ENCODE data around the gene ARID1B. TPM values are rescaled to one million over a fixed set of nuclear protein-coding genes. Genes with fewer than 3 reads are reported as not detected.

Gene ARID1B
- total RNA-seq, 1 donor from 2014 or later, result 97.2 TPM

GRCh38 chr6:157116426-157116825 is 339.2 kb downstream of the ARID1B start:
- no peak for TF ChIP-seq CTCF (conservative IDR thresholded peaks at IDR 0.05)
- peaks cover 4% of the 10 kb centered on the region for H3K4me1 Mint-ChIP-seq (ENCODE audit: unreplicated experiment)
- H3K4me3 Mint-ChIP-seq, result no peak overlapping the region
- no peak overlapping the region for H3K27ac Mint-ChIP-seq
- DNase-seq (ENCODE audit: extremely low spot score, unreplicated experiment), result no peak
- peaks cover 4% of the 10 kb centered on the region for H3K9me3 Mint-ChIP-seq
- peaks cover 27% of the 10 kb centered on the region for H3K36me3 Mint-ChIP-seq
- H3K27me3 Mint-ChIP-seq, result no peaks in the 10 kb centered on the region

GRCh38 chr6:157117431-157118095 is 340.4 kb downstream of the ARID1B start:
- DNase-seq (ENCODE audit: extremely low spot score, unreplicated experiment), result no peak
- H3K9me3 Mint-ChIP-seq, result peaks cover 4% of the 10 kb centered on the region
- H3K4me1 Mint-ChIP-seq (ENCODE audit: unreplicated experiment), result peaks cover 4% of the 10 kb centered on the region
- no peaks in the 10 kb centered on the region for H3K27me3 Mint-ChIP-seq
- peaks cover 21% of the 10 kb centered on the region for H3K36me3 Mint-ChIP-seq
- no peak for TF ChIP-seq CTCF (conservative IDR thresholded peaks at IDR 0.05)
- no peak overlapping the region for H3K27ac Mint-ChIP-seq
- no peak overlapping the region for H3K4me3 Mint-ChIP-seq

DNA sequence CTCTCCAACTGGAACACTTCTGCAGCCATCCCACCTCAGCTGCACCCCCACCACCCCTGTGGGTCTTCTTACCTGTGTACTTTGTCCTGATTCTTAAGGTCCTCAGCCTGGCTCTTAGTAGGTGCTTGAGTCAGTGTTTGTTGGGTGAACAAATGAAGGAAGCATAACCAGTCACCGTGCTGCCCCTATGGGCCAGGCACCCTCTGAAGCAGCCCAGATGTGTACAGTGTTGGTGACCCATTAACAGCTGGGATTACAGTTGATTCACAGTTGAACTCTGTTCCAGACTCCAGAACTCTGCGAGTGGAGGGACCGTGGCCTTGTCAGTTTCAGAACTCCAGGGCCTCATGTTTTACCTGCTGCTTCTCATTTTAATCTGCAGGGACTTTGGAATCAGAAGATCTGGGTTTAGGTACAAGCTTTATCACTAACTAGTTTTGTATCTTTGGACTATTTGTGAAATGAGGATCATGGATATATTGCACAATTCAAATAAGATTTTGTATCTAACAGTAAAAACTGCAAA is 342.4 kb downstream of the ARID1B start:
- Mint-ChIP-seq H3K4me1 (ENCODE audit: unreplicated experiment) (peaks cover 8% of the 10 kb centered on the region), H3K9me3 (no peaks in the 10 kb centered on the region), H3K27me3 (no peaks in the 10 kb centered on the region), H3K36me3 (peaks cover 12% of the 10 kb centered on the region), H3K4me3 (no peak overlapping the region), H3K27ac (peak overlapping the region; percentile 61)
- DNase-seq (ENCODE audit: extremely low spot score, unreplicated experiment), result no peak
- no peak for TF ChIP-seq CTCF (conservative IDR thresholded peaks at IDR 0.05)

GRCh38 chr6:157120534-157121232 is 343.5 kb downstream of the ARID1B start:
- Mint-ChIP-seq H3K36me3 (peaks cover 6% of the 10 kb centered on the region), H3K27me3 (no peaks in the 10 kb centered on the region), H3K4me1 (ENCODE audit: unreplicated experiment) (peaks cover 16% of the 10 kb centered on the region), H3K27ac (peak overlapping the region; percentile 61), H3K4me3 (no peak overlapping the region), H3K9me3 (no peaks in the 10 kb centered on the region)
- TF ChIP-seq CTCF (conservative IDR thresholded peaks at IDR 0.05), result no peak
- no peak for DNase-seq (ENCODE audit: extremely low spot score, unreplicated experiment)

- Mint-ChIP-seq H3K9me3 (no peaks in the 10 kb centered on the region), H3K4me1 (ENCODE audit: unreplicated experiment) (peaks cover 20% of the 10 kb centered on the region), H3K27me3 (no peaks in the 10 kb centered on the region), H3K27ac (no peak overlapping the region), H3K4me3 (no peak overlapping the region), H3K36me3 (peaks cover 9% of the 10 kb centered on the region)
- TF ChIP-seq CTCF (conservative IDR thresholded peaks at IDR 0.05), result no peak
- DNase-seq (ENCODE audit: extremely low spot score, unreplicated experiment), result no peak
These were observed 344.7 kb downstream of the ARID1B start for GRCh38 chr6:157121897-157122296.
